Measurements from ENCODE around the gene SPATA33.

Gene SPATA33

DNA sequence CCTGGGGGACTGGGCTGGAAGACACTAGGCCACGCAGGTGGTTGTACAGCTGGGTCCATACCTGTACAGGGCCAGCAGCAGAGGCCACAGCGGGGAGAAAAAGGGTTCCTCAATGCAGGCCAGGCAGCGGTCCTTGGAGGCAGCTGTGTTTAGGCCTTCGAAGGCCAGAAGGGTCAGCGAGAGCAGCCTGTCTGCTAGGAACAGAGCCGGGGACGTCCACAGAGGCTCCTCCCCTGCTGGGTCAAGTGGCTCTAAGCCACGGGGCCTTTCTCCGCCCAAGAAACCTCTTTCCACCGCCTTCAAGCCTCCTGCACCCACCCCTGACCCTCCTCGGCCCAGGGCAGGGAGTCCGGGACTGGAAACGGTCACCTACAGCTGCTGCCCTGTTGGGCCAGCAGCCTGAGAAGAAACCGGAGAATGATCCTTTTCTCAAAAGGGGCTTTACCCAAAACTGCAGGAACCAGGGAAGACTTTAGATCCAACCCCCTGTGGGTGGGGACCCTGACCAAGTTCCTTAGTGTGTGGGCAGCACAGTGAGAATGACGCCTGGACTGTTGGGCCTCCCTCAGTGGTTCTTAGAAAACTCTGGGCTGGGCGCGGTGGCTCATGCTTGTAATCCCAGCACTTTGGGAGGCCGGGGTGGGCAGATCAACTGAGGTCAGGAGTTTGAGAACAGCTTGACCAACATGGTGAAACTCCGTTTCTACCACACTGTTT lies 52.2 kb downstream of the SPATA33 start:
- DNase-seq (ENCODE audit: low spot score) = no peak

DNA sequence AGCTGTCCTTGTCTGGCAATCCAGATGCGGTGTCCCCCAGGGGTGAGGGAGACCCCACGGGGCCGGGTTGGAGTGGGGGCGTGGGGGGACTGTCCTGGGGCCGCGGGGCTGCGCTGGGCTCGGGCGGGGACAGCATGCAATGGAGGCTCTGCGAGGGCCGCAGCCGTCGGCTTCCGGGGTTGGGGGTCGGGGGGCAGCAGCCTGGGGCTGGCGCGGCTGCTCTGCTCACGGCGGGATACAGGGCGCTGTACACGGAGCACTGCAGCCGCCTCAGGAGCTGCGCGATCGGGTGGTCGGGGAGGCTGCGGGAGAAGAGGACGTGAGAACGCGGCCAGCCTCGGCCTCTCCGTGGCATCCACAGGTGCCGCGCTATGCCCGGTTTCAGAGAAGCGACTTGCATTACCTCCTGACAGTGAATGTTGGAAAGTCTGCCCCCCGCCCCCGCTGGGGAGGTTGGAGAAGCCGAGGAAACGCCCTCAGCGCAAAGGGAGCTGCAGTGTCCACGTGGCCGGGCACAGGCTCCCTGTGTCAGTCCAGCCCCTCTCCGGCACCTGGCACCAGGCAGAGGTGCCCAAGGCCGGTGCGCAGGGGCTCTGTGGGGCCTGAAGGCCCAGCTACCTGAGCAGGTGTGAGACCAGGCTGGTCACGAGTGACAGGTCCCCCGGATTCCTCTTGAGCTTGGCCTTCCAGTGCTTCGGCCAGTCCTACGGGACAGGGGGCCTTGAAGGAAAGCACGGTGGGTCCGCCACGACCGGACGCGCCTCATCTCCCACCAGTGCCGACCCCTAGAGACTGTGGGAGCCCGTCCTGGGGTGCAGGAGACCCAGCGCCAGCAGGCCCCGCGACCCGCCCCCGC lies 53.3 kb downstream of the SPATA33 start:
- no peak for DNase-seq (ENCODE audit: low spot score)

- peak; percentile 94 for DNase-seq (ENCODE audit: low spot score)
Observed at GRCh38 chr16:89711601-89712273, 54.1 kb downstream of the SPATA33 start.

DNA sequence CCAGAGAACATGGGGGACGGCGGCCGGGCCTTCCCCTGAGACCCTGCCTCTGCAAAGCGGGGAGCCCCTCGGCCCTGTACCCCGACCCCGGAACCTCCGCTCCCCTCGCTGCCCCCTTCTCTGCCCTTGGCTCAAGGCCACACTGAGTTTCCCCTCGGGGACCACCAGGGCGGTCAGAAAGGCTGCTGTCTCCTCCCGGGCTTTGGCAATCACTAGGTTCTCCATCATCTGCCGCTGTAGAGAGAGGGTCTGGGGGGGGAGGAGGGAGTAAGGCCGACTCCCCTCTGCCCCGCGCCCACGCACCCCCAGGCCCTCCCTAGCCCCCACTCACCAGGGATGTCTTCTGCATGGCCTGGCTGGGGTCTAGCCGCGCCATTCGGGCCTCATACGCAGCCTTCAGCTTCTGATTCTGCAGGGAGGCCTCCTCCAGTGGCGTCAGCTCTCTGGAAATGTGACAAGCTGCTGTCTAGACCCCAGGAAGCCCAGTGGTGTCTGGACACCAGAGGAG lies 54.7 kb downstream of the SPATA33 start:
- no peak for DNase-seq (ENCODE audit: low spot score)

DNA sequence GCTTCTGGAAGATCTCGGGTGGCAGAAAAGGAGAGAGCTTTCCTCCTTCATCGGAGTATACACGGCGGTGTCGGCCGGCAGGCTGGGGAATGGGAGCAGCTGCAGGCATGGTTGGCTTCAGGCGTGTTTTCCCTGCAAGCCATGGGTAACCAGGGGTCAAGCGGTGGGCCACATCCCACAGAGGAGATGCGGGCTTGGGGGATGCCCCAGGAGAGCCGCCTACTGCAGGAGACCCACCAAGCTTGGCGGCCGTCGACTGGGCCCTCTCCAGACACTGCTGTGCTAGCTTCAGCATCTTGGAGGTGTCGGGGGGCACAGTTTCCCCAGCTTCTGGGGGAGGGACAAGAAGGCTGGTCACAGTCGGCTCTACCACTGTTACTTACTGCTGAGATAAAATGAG lies 58.9 kb downstream of the SPATA33 start:
- no peak for DNase-seq (ENCODE audit: low spot score)

GRCh38 chr16:89716916-89717687 lies 59.5 kb downstream of the SPATA33 start:
- DNase-seq (ENCODE audit: low spot score) = no peak

DNA sequence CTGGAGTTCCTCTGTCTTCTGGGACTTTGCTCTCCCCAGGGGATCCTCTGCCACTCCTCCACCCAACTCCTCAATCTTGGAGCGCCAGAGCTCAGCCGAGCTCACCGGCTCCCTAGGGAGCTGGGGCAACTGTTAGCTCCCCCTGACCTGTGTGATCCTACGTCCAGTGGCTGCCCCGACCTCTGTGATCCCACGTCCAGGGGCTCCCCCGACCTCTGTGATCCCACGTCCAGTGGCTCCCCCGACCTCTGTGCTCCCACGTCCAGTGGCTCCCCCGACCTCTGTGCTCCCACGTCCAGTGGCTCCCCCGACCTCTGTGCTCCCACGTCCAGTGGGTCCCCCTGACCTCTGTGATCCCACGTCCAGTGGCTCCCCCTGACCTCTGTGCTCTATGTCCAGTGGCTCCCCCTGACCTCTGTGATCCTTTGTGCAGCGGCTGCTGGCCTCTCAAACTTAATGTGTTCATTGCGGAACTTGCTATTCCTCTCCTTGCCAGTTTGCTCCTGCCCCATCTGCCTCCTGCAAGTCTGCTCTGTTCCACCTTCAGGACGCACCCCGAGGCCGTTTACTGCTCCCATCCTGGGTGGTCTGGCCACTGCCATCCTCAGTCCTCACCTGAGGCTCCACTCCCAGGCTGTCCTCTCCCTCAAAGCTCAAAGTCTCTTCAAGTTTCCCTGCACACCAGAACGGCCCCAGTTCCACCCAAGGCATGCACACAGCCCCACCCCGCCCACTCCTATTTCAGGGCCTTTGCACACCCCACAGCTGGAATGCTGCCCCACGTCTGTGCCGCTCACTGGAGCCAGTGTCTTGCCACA lies 60.3 kb downstream of the SPATA33 start:
- no peak for DNase-seq (ENCODE audit: low spot score)
